Keratinocyte (primary cell): ENCODE data around the gene NME3. TPM values are rescaled to one million over a fixed set of nuclear protein-coding genes. Genes with fewer than 3 reads are reported as not detected.

Experiments used
- DNase-seq: peaks from one replicate; pipeline ENCODE4 v3.0.0-alpha.2; 2011; ENCODE audit warnings: low read depth, missing footprints, low spot score
- FAIRE-seq: peaks from 2 replicates; lab custom pipeline; 2011; peaks lifted over from hg19 to GRCh38; lab: Jason Lieb, UNC
- H2AFZ ChIP-seq: 2 replicates; pipeline ENCODE4 v1.6.0; 2012; ENCODE audit warnings: low read length, control low read depth, inconsistent platforms; ENCODE audit not compliant: control insufficient read depth
- H3K27ac ChIP-seq: 2 replicates; pipeline ENCODE4 v1.5.1; 2011; ENCODE audit warnings: low read length; ENCODE audit not compliant: control insufficient read depth, insufficient read depth
- H3K27me3 ChIP-seq: 3 replicates; pipeline ENCODE4 v1.6.0; 2011; ENCODE audit warnings: low read length; ENCODE audit not compliant: control insufficient read depth, insufficient read depth; ENCODE audit errors: extremely low read depth
- H3K36me3 ChIP-seq, 2 experiments: 2 replicates in 1 of 2; 3 replicates in 1 of 2; pipeline ENCODE4 v1.5.1; 2011; ENCODE audit warnings: low read length in 2 of 2, mild to moderate bottlenecking in 1 of 2; ENCODE audit not compliant: control insufficient read depth in 2 of 2, insufficient read depth in 2 of 2; ENCODE audit errors: extremely low read depth in 1 of 2
- H3K4me1 ChIP-seq: 3 replicates; pipeline ENCODE4 v1.5.1; 2011; ENCODE audit warnings: low read length; ENCODE audit not compliant: control insufficient read depth, insufficient read depth; ENCODE audit errors: extremely low read depth
- H3K4me2 ChIP-seq: 3 replicates; pipeline ENCODE4 v1.6.0; 2011; ENCODE audit warnings: low read depth, low read length; ENCODE audit not compliant: control insufficient read depth, insufficient read depth; ENCODE audit errors: extremely low read depth
- H3K4me3 ChIP-seq, 3 experiments: fragments of 200-600 bp in 1 of 3; sonication (generic) in 1 of 3; 2 replicates in 2 of 3; 3 replicates in 1 of 3; pipeline ENCODE4 v1.5.1; 2011 to 2016; ENCODE audit warnings: low read length in 3 of 3, mild to moderate bottlenecking in 3 of 3, control low read depth in 2 of 3, inconsistent platforms in 1 of 3, low read depth in 1 of 3, mixed read lengths in 1 of 3, mixed run types in 1 of 3, moderate library complexity in 1 of 3; ENCODE audit not compliant: control insufficient read depth in 2 of 3, insufficient read depth in 2 of 3; ENCODE audit errors: extremely low read depth in 1 of 3
- H3K79me2 ChIP-seq: 2 replicates; pipeline ENCODE4 v1.6.0; 2012; ENCODE audit warnings: low read length; ENCODE audit not compliant: control insufficient read depth, insufficient read depth
- H3K9ac ChIP-seq: 3 replicates; pipeline ENCODE4 v1.6.0; 2011; ENCODE audit warnings: low read length; ENCODE audit not compliant: control insufficient read depth, insufficient read depth; ENCODE audit errors: extremely low read depth
- H3K9me1 ChIP-seq: 3 replicates; pipeline ENCODE4 v1.6.0; 2011; ENCODE audit warnings: low read length; ENCODE audit not compliant: control insufficient read depth, insufficient read depth; ENCODE audit errors: extremely low read depth
- H3K9me3 ChIP-seq: 2 replicates; pipeline ENCODE4 v1.5.1; 2012; ENCODE audit warnings: low read depth, low read length; ENCODE audit not compliant: control insufficient read depth
- H4K20me1 ChIP-seq: 3 replicates; pipeline ENCODE4 v1.6.0; 2011; ENCODE audit warnings: low read length; ENCODE audit not compliant: control insufficient read depth, insufficient read depth; ENCODE audit errors: extremely low read depth
- EZH2 ChIP-seq: IDR thresholded peaks from one replicate; pipeline ENCODE4 v1.6.1; 2012; ENCODE audit warnings: inconsistent platforms, mild to moderate bottlenecking, low read length, moderate library complexity
- dilution Hi-C: fragments of 300-500 bp; cut with MboI; formaldehyde crosslinking; loops from one replicate; pipeline ENCODE4 v1.7.0; 2020; ENCODE audit warnings: low sequenced_read_pairs; ENCODE audit not compliant: extremely low pct_ligation_motif_present
- polyA plus RNA-seq, 5 experiments: library from polyadenylated mRNA; depleted of rRNA in 3 of 5; stranded (reverse) in 3 of 5; stranded (forward) in 1 of 5; unstranded in 1 of 5; fragments of >200 nt; gene quantifications; 1 replicate in 1 of 5; 2 replicates in 3 of 5; 3 replicates in 1 of 5; pipeline versions ENCODE4 v1.2.1 to v1.2.3, GENCODE V29; 2011 to 2012; ENCODE audit warnings: missing spikeins in 2 of 5, low read depth in 1 of 5, low replicate concordance in 1 of 5
- TF ChIP-seq, protein P1 (sequence below), 3 experiments: IDR thresholded peaks in 1 of 3; conservative IDR thresholded peaks in 1 of 3; optimal IDR thresholded peaks in 1 of 3; 2 replicates in 2 of 3; 3 replicates in 1 of 3; pipeline versions ENCODE3 to v1.5.1; 2011; ENCODE audit warnings: low read length in 3 of 3, mild to moderate bottlenecking in 3 of 3, moderate library complexity in 2 of 3, control low read depth in 1 of 3, inconsistent platforms in 1 of 3; ENCODE audit not compliant: insufficient read depth in 2 of 3; ENCODE audit errors: extremely low read depth in 1 of 3

NME3 gene
- polyA plus RNA-seq, 1 donor (not counting 4 experiments of a cell fraction or from before 2014, with no cell fraction given), result 10.1 TPM

DNA sequence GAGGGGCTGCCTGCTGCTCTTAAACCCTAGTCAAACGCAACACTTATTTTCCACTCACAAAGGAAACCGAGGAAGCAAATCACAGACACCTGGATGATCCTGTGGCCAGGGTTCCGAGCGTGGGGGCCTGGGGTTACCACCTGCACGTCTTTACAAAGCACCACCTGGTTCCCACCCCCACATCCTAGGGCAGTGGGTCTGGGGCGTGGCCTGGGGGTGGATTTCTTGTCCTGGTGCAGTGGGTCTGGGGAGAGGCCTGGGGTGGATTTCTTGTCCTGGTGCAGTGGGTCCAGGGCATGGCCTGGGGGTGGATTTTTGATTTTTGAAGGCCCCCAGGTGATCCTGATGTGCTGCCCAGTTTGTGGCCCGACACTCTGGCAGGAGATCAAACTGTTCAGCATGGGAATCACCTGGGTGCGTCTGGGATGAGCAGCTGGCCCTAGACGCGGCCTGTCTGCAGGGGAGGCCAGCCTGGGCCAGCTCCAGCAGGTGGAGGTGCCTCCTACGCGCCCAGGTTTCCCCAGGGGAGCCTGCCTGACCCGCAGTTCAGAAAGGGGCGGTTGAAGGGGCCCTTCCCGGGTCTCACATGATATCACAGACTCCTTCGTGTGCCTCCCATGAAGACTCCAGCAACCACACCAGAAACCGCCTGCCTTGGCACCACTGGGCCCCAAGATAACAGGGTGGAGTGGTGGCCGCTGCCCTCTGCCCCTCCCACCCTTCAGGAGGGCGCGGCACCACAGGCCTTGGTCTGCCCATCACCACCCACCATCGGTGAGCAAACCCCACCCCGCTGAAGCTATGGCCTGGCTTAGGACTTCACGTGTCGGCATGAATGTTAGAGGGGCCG, 49.0 kb upstream of the NME3 start:
- TF ChIP-seq EZH2, result no peak
- TF ChIP-seq, protein P1, sequence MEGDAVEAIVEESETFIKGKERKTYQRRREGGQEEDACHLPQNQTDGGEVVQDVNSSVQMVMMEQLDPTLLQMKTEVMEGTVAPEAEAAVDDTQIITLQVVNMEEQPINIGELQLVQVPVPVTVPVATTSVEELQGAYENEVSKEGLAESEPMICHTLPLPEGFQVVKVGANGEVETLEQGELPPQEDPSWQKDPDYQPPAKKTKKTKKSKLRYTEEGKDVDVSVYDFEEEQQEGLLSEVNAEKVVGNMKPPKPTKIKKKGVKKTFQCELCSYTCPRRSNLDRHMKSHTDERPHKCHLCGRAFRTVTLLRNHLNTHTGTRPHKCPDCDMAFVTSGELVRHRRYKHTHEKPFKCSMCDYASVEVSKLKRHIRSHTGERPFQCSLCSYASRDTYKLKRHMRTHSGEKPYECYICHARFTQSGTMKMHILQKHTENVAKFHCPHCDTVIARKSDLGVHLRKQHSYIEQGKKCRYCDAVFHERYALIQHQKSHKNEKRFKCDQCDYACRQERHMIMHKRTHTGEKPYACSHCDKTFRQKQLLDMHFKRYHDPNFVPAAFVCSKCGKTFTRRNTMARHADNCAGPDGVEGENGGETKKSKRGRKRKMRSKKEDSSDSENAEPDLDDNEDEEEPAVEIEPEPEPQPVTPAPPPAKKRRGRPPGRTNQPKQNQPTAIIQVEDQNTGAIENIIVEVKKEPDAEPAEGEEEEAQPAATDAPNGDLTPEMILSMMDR (optimal IDR thresholded peaks at IDR 0.05 in 1 of 3, IDR thresholded peaks at IDR 0.05 in 1 of 3, conservative IDR thresholded peaks at IDR 0.05 in 1 of 3; ENCODE audit: extremely low read depth in 1 of 3, insufficient read depth in 2 of 3, low read length in 3 of 3), result no peak
- H3K9me3 ChIP-seq, result no peaks in the 10 kb centered on the region
- H3K27ac ChIP-seq, result no peak overlapping the region
- H3K36me3 ChIP-seq, result peaks cover 0 to 14% of the 10 kb centered on the region in 2 experiments
- no peaks in the 10 kb centered on the region for H3K27me3 ChIP-seq
- H3K9ac ChIP-seq, result no peak overlapping the region
- FAIRE-seq (no peak), DNase-seq (no peak)
- peaks cover under 1% of the 10 kb centered on the region for H3K4me1 ChIP-seq
- no peak overlapping the region for H3K4me3 ChIP-seq
- no peak overlapping the region for H3K4me2 ChIP-seq
- no peaks in the 10 kb centered on the region for H4K20me1 ChIP-seq
- dilution Hi-C loops, result no loop called here
- no peaks in the 10 kb centered on the region for H3K79me2 ChIP-seq
- no peak overlapping the region for H2AFZ ChIP-seq
- H3K9me1 ChIP-seq, result no peaks in the 10 kb centered on the region

DNA sequence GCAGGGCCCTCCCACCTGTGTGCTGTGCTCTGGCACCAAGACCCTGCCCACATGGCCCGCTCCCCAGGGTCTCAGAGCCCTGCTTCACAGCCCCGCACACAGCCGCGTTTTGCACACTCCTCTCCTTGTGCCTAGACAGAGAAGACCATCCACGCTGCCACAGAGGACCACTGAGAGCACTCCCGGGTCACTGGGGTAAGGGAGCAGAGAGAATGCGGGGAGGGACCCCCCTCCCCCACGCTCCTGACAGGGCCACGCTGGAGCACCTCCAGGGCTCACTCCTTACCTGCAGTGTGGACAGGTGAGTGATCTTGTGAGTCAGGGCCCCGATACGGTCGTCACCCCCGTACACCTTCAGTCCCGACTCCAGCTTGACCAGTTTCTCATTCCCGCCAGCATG, 48.3 kb upstream of the NME3 start:
- FAIRE-seq (no peak), DNase-seq (no peak)
- Histone ChIP-seq H3K9ac (no peak overlapping the region), H3K79me2 (no peaks in the 10 kb centered on the region), H3K27me3 (no peaks in the 10 kb centered on the region), H3K4me1 (no peaks in the 10 kb centered on the region), H3K9me1 (no peaks in the 10 kb centered on the region), H3K4me3 (no peak overlapping the region), H3K9me3 (no peaks in the 10 kb centered on the region), H3K4me2 (no peak overlapping the region), H2AFZ (no peak overlapping the region), H3K36me3 (peaks cover 0 to 14% of the 10 kb centered on the region in 2 experiments), H3K27ac (no peak overlapping the region), H4K20me1 (no peaks in the 10 kb centered on the region)
- TF ChIP-seq EZH2, result no peak
- TF ChIP-seq, protein P1 (optimal IDR thresholded peaks at IDR 0.05 in 1 of 3, IDR thresholded peaks at IDR 0.05 in 1 of 3, conservative IDR thresholded peaks at IDR 0.05 in 1 of 3; ENCODE audit: extremely low read depth in 1 of 3, insufficient read depth in 2 of 3, low read length in 3 of 3), result no peak
- dilution Hi-C loops, result no loop called here
